Pancreas (tissue), 10 donors: Measurements from ENCODE around the gene TIE1. TPM values are rescaled to one million over a fixed set of nuclear protein-coding genes. Genes with fewer than 3 reads are reported as not detected.

Experiments
- ATAC-seq, 4 donors: fragments of 200-7000 bp; cut with Tn5 transposase; one replicate each; pipeline versions ENCODE4 v1.8.0 to v1.9.1; 2020; ENCODE audit warnings: mild to moderate bottlenecking in 4 of 4, moderate library complexity in 4 of 4
- DNase-seq, 6 donors: peaks; one replicate each; pipeline ENCODE4 v3.0.0-alpha.2; 2020
- FAIRE-seq: peaks from 2 replicates; lab custom pipeline; 2012; peaks lifted over from hg19 to GRCh38; lab: Jason Lieb, UNC
- H3K27ac ChIP-seq, 4 donors: fragments of 200-600 bp; sonication (generic); 1 replicate in 3 of 4; 2 replicates in 1 of 4; pipeline versions ENCODE4 v1.5.0 to v1.8.0; 2020
- H3K27me3 ChIP-seq, 4 donors: fragments of 200-600 bp; one replicate each; pipeline ENCODE4 v1.8.0; 2021
- H3K36me3 ChIP-seq, 3 donors: fragments of 200-600 bp; sonication (generic) in 1 of 3; one replicate each; pipeline versions ENCODE4 v1.5.0 to v1.8.0; 2020 to 2021
- H3K4me1 ChIP-seq, 3 donors: fragments of 200-600 bp; one replicate each; pipeline ENCODE4 v1.8.0; 2021
- H3K4me3 ChIP-seq, 4 donors: fragments of 200-600 bp; sonication (generic) in 2 of 4; one replicate each; pipeline versions ENCODE4 v1.5.0 to v1.8.0; 2020 to 2021
- H3K9me3 ChIP-seq, 4 donors: fragments of 200-600 bp; one replicate each; pipeline ENCODE4 v1.8.0; 2021
- CTCF ChIP-seq, 4 donors: fragments of 200-600 bp; sonication (generic) in 3 of 4; IDR thresholded peaks; one replicate each; pipeline versions ENCODE4 v1.5.0 to v1.8.0; 2021; ENCODE audit warnings: antibody characterized with exemption in 4 of 4
- WGBS, 2 donors: extraction: QIAGEN DNeasy Blood & Tissue Kit; methylation state at CpG; one replicate each; pipeline ENCODE4 v1.1.7; 2013; 5-methylcytosine and 5-hydroxymethylcytosine counted together
- intact Hi-C, 3 donors: fragments of 100-400 bp; cut with DNase I; formaldehyde crosslinking; loops; one replicate each; pipeline versions ENCODE4 v1.11.1 to v1.14.2; 2022
- polyA plus RNA-seq, 2 donors: library from polyadenylated mRNA; stranded (reverse); fragments of 200-250 nt; gene quantifications; one replicate each; pipeline ENCODE4 v1.2.3, GENCODE V29; 2013
- total RNA-seq, 6 donors: library from RNA; stranded (reverse); fragmentation: NEBNext Ultra II Directional in 4 of 6; extraction: Animal tissue kit (Norgen Biotek cat#: 25700) in 4 of 6; gene quantifications; one replicate each; pipeline versions ENCODE4 v1.2.1 to v1.2.4, GENCODE V29; 2021 to 2023
- donor health status: healthy with polysubstance abuse.
- donor health status: DM: no; HTN: no; CAD: no; lungs with moderate emphysema.
- donor health status: DM: no; HTN: no; CAD: no.
- donor health status: control.
- donor health status: control.
- donor health status: Bipolar disorder and iron deficiency.
- donor health status: DM: yes; HTN: yes; CAD: no.
- donor health status: DM: no; HTN: no; CAD: no.
- donor health status: DM: no; HTN: no; CAD: no.
- donor health status: DM: yes; HTN: yes; CAD: no.

Gene TIE1
- total and polyA plus RNA-seq, 8 donors, result 2.1 to 8.3 (median 4.4) TPM

GRCh38 chr1:43265431-43265830, 35.4 kb upstream of the TIE1 start:
- DNase-seq (no peak), ATAC-seq (peak in 3 of 4 donors; percentile 11 to 44 (median 11)), FAIRE-seq (no peak)
- H3K4me1 ChIP-seq, result peaks cover 21 to 29% (median 27%) of the 10 kb centered on the region in 3 donors
- intact Hi-C loops, result no loop called here
- H3K36me3 ChIP-seq, result no peaks in the 10 kb centered on the region
- WGBS, 2 donors, result 19 to 29% methylated on average over 4 of the region's 4 CpGs
- no peak for TF ChIP-seq CTCF (IDR thresholded peaks at IDR 0.05)
- H3K9me3 ChIP-seq, result no peaks in the 10 kb centered on the region
- peak overlapping the region in 3 of 4 donors; percentile 23 to 65 (median 39) for H3K27ac ChIP-seq
- H3K27me3 ChIP-seq, result no peaks in the 10 kb centered on the region
- H3K4me3 ChIP-seq, result no peak overlapping the region

- Histone ChIP-seq H3K4me3 (no peak overlapping the region), H3K27ac (no peak overlapping the region), H3K9me3 (no peaks in the 10 kb centered on the region), H3K27me3 (no peaks in the 10 kb centered on the region), H3K4me1 (peaks cover 14 to 23% (median 20%) of the 10 kb centered on the region in 3 donors), H3K36me3 (no peaks in the 10 kb centered on the region)
- no peak for TF ChIP-seq CTCF (IDR thresholded peaks at IDR 0.05)
- DNase-seq, result no peak
- no peak for FAIRE-seq
- intact Hi-C loops, result no loop called here
- WGBS, 2 donors, result 89 to 93% methylated on average over 1 of the region's 1 CpG
- ATAC-seq, result no peak
Observed at GRCh38 chr1:43266881-43267280, 33.9 kb upstream of the TIE1 start.

GRCh38 chr1:43267291-43267805, 33.4 kb upstream of the TIE1 start:
- Histone ChIP-seq H3K9me3 (no peaks in the 10 kb centered on the region), H3K4me1 (peaks cover 13 to 23% (median 16%) of the 10 kb centered on the region in 3 donors), H3K36me3 (no peaks in the 10 kb centered on the region), H3K4me3 (no peak overlapping the region), H3K27ac (no peak overlapping the region), H3K27me3 (no peaks in the 10 kb centered on the region)
- peak in 1 of 6 donors; percentile 10 for DNase-seq
- TF ChIP-seq CTCF (IDR thresholded peaks at IDR 0.05), result no peak
- 57 to 60% methylated on average over 9 of the region's 9 CpGs for WGBS, 2 donors
- FAIRE-seq, result no peak
- ATAC-seq, result no peak
- intact Hi-C loops, result no loop called here

GRCh38 chr1:43267818-43268425, 32.9 kb upstream of the TIE1 start:
- H3K27ac ChIP-seq, result no peak overlapping the region
- no peak for ATAC-seq

More at GRCh38 chr1:43267818-43268425, 32.9 kb upstream of the TIE1 start:
- H3K27me3 ChIP-seq, result no peaks in the 10 kb centered on the region
- DNase-seq (peak in 1 of 6 donors; percentile 9), FAIRE-seq (no peak)
- H3K4me3 ChIP-seq, result no peak overlapping the region
- intact Hi-C loops, result no loop called here
- peaks cover 0 to 2% (median 0%) of the 10 kb centered on the region in 3 donors for H3K36me3 ChIP-seq
- WGBS, 2 donors, result 75% methylated on average over 3 of the region's 3 CpGs
- H3K4me1 ChIP-seq, result peaks cover 13 to 23% (median 16%) of the 10 kb centered on the region in 3 donors
- no peaks in the 10 kb centered on the region for H3K9me3 ChIP-seq
- TF ChIP-seq CTCF (IDR thresholded peaks at IDR 0.05), result no peak
